Measurements from ENCODE around the gene AK4.
"Not testable (repeated sequence)": the region's sequence is repeated elsewhere in the genome, so short reads cannot be mapped to it uniquely, and the experiment has no call there.

AK4 gene

GRCh38 chr1:65150583-65151263 is 2.7 kb downstream of the AK4 start:
- no peak for DNase-seq

GRCh38 chr1:65151641-65152040 is 3.6 kb downstream of the AK4 start:
- no peak for DNase-seq

GRCh38 chr1:65153635-65154034 is 5.6 kb downstream of the AK4 start:
- DNase-seq: no peak

- DNase-seq: no peak
Observed at GRCh38 chr1:65156910-65157545, 9.0 kb downstream of the AK4 start.

GRCh38 chr1:65157546-65157941 is 9.5 kb downstream of the AK4 start:
- no peak for DNase-seq

- DNase-seq: not testable (repeated sequence)
Observed at GRCh38 chr1:65159291-65159688, 11.3 kb downstream of the AK4 start.

GRCh38 chr1:65159801-65160523 is 12.0 kb downstream of the AK4 start:
- DNase-seq: no peak

GRCh38 chr1:65163201-65163805 is 15.3 kb downstream of the AK4 start:
- DNase-seq: no peak

GRCh38 chr1:65164101-65164500 is 16.1 kb downstream of the AK4 start:
- DNase-seq: not testable (repeated sequence)

GRCh38 chr1:65164633-65165032 is 16.6 kb downstream of the AK4 start:
- no peak for DNase-seq

- no peak for DNase-seq
Observed at GRCh38 chr1:65165269-65165993, 17.4 kb downstream of the AK4 start.

- no peak for DNase-seq
Observed at GRCh38 chr1:65166572-65167305, 18.7 kb downstream of the AK4 start.

GRCh38 chr1:65167586-65168242 is 19.7 kb downstream of the AK4 start:
- DNase-seq: no peak

- DNase-seq: no peak
Observed at GRCh38 chr1:65168867-65169266, 20.9 kb downstream of the AK4 start.

GRCh38 chr1:65170511-65171142 is 22.6 kb downstream of the AK4 start:
- no peak for DNase-seq

- no peak for DNase-seq
Observed at GRCh38 chr1:65172936-65173690, 25.1 kb downstream of the AK4 start.

- no peak for DNase-seq
Observed at GRCh38 chr1:65174585-65174984, 26.6 kb downstream of the AK4 start.

- no peak for DNase-seq
Observed at GRCh38 chr1:65175171-65176055, 27.4 kb downstream of the AK4 start.

GRCh38 chr1:65176056-65176450 is 28.1 kb downstream of the AK4 start:
- DNase-seq: no peak
